ENCODE data around the gene SSX2IP.

- TF ChIP-seq CTCF (IDR thresholded peaks at IDR 0.05; ENCODE audit: low read length): no peak
- TF ChIP-seq EZH2 (IDR thresholded peaks at IDR 0.05; ENCODE audit: borderline replicate concordance, low read length): no peak
Observed at GRCh38 chr1:84634536-84635205, 55.6 kb downstream of the SSX2IP start.
